Parathyroid adenoma (tissue), 2 donors: ENCODE data around the gene PLEKHB2.
"Not testable (repeated sequence)": the region's sequence is repeated elsewhere in the genome, so short reads cannot be mapped to it uniquely, and the experiment has no call there.

ENCODE experiments used
- H2AFZ ChIP-seq: fragments of 300-600 bp; sonication (generic); one replicate; pipeline ENCODE4 v1.7.0; 2017; ENCODE audit warnings: antibody characterized with exemption, mild to moderate bottlenecking
- H3K27ac ChIP-seq: fragments of 300-600 bp; sonication (generic); one replicate; pipeline ENCODE4 v1.7.0; 2017
- H3K27me3 ChIP-seq: fragments of 300-600 bp; sonication (generic); one replicate; pipeline ENCODE4 v1.7.0; 2017; ENCODE audit warnings: low read length; ENCODE audit not compliant: control insufficient read depth, insufficient read depth
- H3K36me3 ChIP-seq: fragments of 300-600 bp; sonication (generic); one replicate; pipeline ENCODE4 v1.7.0; 2017; ENCODE audit warnings: low read length; ENCODE audit not compliant: control insufficient read depth, insufficient read depth
- H3K4me1 ChIP-seq: fragments of 300-600 bp; sonication (generic); one replicate; pipeline ENCODE4 v1.7.0; 2017; ENCODE audit warnings: control low read depth
- H3K4me2 ChIP-seq: fragments of 300-600 bp; sonication (generic); one replicate; pipeline ENCODE4 v1.7.0; 2017; ENCODE audit warnings: low read length
- H3K4me3 ChIP-seq: fragments of 300-600 bp; sonication (generic); one replicate; pipeline ENCODE4 v1.7.0; 2017; ENCODE audit warnings: low read depth, low read length
- H3K79me2 ChIP-seq: fragments of 300-600 bp; sonication (generic); one replicate; pipeline ENCODE4 v1.7.0; 2017; ENCODE audit warnings: control low read depth
- H3K9ac ChIP-seq: fragments of 300-600 bp; sonication (generic); one replicate; pipeline ENCODE4 v1.7.0; 2017; ENCODE audit warnings: mild to moderate bottlenecking
- H3K9me3 ChIP-seq: fragments of 300-600 bp; sonication (generic); one replicate; pipeline ENCODE4 v1.7.0; 2017; ENCODE audit warnings: low read length; ENCODE audit not compliant: control insufficient read depth
- CTCF ChIP-seq: fragments of 300-600 bp; sonication (generic); IDR thresholded peaks from one replicate; pipeline ENCODE4 v1.7.0; 2017; ENCODE audit warnings: antibody characterized with exemption, mild to moderate bottlenecking
- donor health status: primary hyperparathyroidism.

PLEKHB2 gene

DNA sequence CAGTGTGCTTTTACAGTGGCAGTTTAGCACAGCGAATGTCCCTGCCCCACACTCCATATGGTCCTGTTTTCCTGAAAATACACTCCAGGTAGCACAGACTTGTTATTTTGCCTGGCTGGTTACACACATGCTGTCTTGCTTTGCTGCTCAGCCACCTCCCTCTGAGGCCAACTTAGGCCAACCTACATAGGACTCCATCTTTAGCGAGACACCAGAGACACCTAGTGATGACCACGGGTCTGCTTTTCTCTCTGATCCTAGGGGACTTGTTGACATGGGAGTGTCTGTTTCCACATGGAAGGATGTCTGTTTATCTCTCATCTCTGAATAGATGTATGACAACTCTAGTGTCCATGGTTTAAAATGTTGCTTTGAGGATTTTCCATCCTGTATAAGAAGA is 43.3 kb downstream of the PLEKHB2 start:
- H3K4me2 ChIP-seq, result no peak overlapping the region
- no peak overlapping the region for H3K9ac ChIP-seq
- H2AFZ ChIP-seq, result no peak overlapping the region
- H3K27ac ChIP-seq, result no peak overlapping the region
- no peak overlapping the region for H3K4me3 ChIP-seq
- no peaks in the 10 kb centered on the region for H3K9me3 ChIP-seq
- H3K36me3 ChIP-seq, result no peaks in the 10 kb centered on the region
- no peaks in the 10 kb centered on the region for H3K27me3 ChIP-seq
- peaks cover under 1% of the 10 kb centered on the region for H3K79me2 ChIP-seq
- no peaks in the 10 kb centered on the region for H3K4me1 ChIP-seq
- TF ChIP-seq CTCF, result peak; percentile 22

DNA sequence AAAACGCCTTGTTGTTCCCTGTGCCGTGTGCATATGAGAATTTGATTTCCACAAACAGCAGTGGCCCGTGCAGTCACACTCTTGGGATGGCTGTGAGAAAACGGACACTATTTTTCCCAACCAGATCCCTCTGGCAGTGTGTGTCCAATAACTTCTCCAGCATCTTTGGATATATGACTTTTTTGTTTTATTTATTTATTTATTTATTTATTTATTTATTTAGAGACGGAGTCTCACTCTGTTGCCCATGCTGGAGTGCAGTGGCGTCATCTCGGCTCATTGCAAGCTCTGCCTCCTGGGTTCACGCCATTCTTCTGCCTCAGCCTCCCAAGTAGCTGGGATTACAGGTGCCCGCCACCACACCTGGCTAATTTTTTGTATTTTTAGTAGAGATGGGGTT is 45.0 kb downstream of the PLEKHB2 start:
- not testable (repeated sequence) for H3K9ac ChIP-seq, H3K36me3 ChIP-seq, H3K4me1 ChIP-seq, H3K4me2 ChIP-seq, H3K4me3 ChIP-seq, H3K27ac ChIP-seq, H3K27me3 ChIP-seq, H3K9me3 ChIP-seq, H2AFZ ChIP-seq, H3K79me2 ChIP-seq

DNA sequence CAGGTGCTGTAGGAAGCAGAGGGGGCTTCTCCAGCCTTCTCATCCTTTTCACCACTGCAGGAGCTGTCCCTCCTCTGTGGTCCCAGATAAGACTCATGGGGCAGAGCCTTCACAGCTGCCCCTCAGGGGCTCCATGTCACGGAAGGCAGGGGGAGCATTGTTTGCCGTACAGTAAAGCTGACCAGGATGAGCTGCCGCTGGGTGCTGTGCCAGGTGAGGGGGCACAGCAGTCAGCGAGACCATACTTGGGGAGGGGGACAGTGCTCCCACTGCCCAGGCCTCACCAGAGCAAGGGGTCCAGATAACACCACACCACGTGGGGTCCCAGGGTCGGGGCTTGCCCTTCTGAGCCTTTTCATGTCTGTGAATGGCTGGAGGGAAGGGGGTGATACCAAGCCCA is 46.3 kb downstream of the PLEKHB2 start:
- TF ChIP-seq CTCF, result no peak
- H3K9ac ChIP-seq, result no peak overlapping the region
- no peaks in the 10 kb centered on the region for H3K36me3 ChIP-seq
- H3K79me2 ChIP-seq, result no peaks in the 10 kb centered on the region
- H3K4me2 ChIP-seq, result no peak overlapping the region
- H3K4me1 ChIP-seq, result no peaks in the 10 kb centered on the region
- no peak overlapping the region for H3K4me3 ChIP-seq
- H3K27me3 ChIP-seq, result no peaks in the 10 kb centered on the region
- H3K9me3 ChIP-seq, result no peaks in the 10 kb centered on the region
- no peak overlapping the region for H2AFZ ChIP-seq
- H3K27ac ChIP-seq, result no peak overlapping the region

- Histone ChIP-seq H3K4me3 (no peak overlapping the region), H3K27ac (no peak overlapping the region), H3K9ac (no peak overlapping the region), H3K27me3 (no peaks in the 10 kb centered on the region), H3K9me3 (no peaks in the 10 kb centered on the region), H3K4me1 (no peaks in the 10 kb centered on the region), H3K79me2 (no peaks in the 10 kb centered on the region), H3K36me3 (no peaks in the 10 kb centered on the region), H3K4me2 (no peak overlapping the region), H2AFZ (no peak overlapping the region)
- TF ChIP-seq CTCF, result no peak
Observed at GRCh38 chr2:131152074-131152473, 46.9 kb downstream of the PLEKHB2 start.

- no peaks in the 10 kb centered on the region for H3K4me1 ChIP-seq
- H3K27me3 ChIP-seq, result no peaks in the 10 kb centered on the region
- no peaks in the 10 kb centered on the region for H3K79me2 ChIP-seq
- H3K27ac ChIP-seq, result no peak overlapping the region
- no peak overlapping the region for H3K9ac ChIP-seq
- H3K4me2 ChIP-seq, result no peak overlapping the region
- H2AFZ ChIP-seq, result no peak overlapping the region
- no peak for TF ChIP-seq CTCF
- H3K36me3 ChIP-seq, result no peaks in the 10 kb centered on the region
- no peaks in the 10 kb centered on the region for H3K9me3 ChIP-seq
- H3K4me3 ChIP-seq, result no peak overlapping the region
Observed at GRCh38 chr2:131153529-131153928, 48.4 kb downstream of the PLEKHB2 start.
